HG03139 (cell line): ENCODE measurements around the gene DAW1.
"Not testable (repeated sequence)": the region's sequence is repeated elsewhere in the genome, so short reads cannot be mapped to it uniquely, and the experiment has no call there.

ENCODE experiments used
- ATAC-seq: cut with Tn5 transposase; IDR thresholded peaks from one replicate; pipeline ENCODE4 v1.9.1; 2021; ENCODE audit not compliant: unreplicated experiment

Gene DAW1, protein sequence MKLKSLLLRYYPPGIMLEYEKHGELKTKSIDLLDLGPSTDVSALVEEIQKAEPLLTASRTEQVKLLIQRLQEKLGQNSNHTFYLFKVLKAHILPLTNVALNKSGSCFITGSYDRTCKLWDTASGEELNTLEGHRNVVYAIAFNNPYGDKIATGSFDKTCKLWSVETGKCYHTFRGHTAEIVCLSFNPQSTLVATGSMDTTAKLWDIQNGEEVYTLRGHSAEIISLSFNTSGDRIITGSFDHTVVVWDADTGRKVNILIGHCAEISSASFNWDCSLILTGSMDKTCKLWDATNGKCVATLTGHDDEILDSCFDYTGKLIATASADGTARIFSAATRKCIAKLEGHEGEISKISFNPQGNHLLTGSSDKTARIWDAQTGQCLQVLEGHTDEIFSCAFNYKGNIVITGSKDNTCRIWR

DNA sequence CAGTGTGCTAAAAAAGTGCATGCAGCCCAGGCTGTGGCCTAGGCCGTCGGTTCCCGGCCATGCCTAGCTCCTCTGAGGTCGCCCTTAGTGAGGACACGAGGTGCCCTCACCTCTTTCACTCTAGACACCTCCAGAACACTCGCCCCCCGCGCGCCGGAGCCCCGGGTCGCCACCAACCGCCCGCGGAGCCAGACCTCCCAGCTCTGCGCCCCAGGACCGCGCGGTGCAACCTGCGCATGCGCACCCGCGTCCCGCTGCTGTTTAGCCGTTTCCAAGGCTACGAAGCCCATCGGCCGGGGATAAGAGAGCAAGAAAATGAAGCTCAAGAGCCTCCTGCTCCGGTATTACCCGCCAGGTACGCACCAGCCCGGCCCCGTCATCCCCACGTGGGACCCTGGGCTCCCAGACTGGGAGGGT is at the start of gene DAW1:
TSS of gene DAW1 (plus strand) at position 257 of the 417 bp plus-strand sequence. CDS start at position 316, 59 bp downstream.
- no peak for ATAC-seq

DNA sequence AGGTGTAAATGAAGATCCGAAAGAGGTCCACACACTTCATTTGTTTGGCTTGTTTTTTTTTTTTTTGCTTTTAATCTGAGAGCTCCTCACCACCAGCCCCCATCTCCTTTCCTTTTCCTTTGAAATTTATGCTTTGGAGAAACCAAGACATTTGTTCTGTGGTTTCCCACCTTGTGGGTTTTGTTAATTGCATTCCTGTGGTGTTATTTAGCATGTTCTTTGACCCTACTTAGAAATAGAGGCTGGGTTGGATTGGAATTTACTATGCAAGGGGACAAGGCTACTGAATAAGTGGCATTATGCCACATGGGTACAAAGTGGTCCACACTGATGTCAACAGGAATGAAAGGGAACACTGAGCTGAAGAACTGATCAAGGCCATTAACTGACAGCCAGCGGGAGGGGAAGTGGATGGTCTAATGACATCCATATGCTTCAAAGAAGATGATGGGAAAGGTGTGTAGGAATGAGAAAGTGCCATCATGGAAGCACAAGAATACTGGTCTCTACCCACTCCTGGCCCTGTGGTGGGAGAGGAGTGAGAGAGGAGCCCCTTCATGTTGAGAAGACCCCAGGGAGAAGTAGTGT is 48.9 kb upstream of the DAW1 start:
- no peak for ATAC-seq

GRCh38 chr2:227823922-227824321 is 47.5 kb upstream of the DAW1 start:
- ATAC-seq, result no peak

DNA sequence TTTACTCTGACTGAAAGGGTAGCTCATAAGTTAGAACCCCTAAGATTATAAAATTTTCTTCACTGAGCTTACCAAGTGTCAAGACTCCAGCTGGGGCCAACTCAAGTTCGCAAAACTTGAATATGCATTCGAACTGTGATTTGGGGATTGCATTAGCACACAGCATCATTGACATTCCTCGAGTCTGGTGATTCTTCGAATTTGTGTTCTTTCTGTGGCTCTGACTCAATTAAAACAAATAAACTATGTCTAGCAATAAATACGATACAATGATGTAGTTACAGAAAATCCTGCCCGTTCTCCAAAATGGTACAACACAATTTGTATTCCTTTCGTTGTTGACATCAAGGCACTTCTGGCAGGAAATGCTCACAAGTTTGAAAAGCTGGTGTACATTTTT is 46.7 kb upstream of the DAW1 start:
- ATAC-seq, result no peak

GRCh38 chr2:227826019-227826521 is 45.4 kb upstream of the DAW1 start:
- no peak for ATAC-seq

- no peak for ATAC-seq
These were observed 44.9 kb upstream of the DAW1 start for GRCh38 chr2:227826563-227826962.

DNA sequence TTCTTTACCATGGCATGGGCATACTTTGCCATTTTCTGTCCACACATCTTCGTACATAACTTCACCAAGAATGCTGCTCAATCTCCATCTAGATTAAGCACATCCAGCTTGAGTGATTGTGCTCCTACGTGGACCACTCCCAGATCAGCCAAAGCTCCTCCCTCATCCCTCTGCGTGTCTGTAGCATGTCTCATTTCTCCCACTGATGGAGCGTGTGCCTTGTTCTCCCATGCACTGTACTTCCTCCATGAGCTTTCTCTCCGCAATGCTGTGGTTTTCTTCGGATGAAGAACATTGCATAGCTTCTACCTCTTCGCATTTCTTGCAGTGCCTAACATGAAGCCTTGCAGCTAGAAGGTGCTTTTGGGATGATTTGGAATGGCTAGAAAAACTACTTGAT is 44.3 kb upstream of the DAW1 start:
- ATAC-seq, result no peak

DNA sequence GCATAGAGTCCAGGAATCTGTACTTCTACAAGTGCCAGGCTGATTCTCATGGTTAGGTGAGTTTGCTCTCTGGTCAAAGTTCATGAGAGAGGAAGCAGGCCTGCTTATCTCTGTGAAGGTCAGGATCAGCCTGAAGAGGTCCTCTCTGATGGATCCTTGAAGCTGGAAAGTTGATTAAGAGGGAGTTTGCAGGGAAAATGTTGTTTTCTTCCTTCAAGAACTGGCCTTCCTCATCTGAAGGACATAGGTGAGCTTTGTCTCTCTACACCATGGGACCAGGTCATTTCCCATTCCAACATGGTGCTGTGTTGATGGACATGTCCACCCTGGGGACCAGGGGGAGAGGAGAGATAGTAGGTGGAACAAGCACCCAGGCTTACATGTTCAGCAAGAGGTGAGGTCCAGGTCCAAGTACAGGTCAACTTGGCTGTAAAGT is 42.9 kb upstream of the DAW1 start:
- no peak for ATAC-seq

GRCh38 chr2:227829337-227829736 is 42.1 kb upstream of the DAW1 start:
- ATAC-seq, result no peak

DNA sequence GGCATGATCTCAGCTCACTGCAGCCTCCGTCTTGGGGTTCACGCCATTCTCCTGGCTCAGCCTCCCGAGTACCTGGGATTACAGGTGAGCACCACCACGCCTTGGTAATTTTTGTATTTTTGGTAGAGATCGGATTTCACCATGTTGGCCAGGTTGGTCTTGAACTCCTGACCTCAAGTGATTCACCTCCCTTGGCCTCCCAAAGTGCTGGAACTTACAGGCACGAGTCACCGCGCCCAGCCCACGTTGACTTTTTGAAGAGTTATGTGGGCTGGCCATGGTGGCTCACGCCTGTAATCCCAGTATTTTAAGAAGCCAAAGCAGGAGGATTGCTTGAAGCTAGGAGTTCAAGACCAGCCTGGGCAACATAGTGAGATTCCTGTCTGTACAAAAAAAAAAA is 37.0 kb upstream of the DAW1 start:
- no peak for ATAC-seq

- ATAC-seq, result no peak
These were observed 36.3 kb upstream of the DAW1 start for GRCh38 chr2:227834916-227835650.

GRCh38 chr2:227839339-227840129 is 31.9 kb upstream of the DAW1 start:
- ATAC-seq, result not testable (repeated sequence)

GRCh38 chr2:227846831-227847230 is 24.6 kb upstream of the DAW1 start:
- no peak for ATAC-seq

DNA sequence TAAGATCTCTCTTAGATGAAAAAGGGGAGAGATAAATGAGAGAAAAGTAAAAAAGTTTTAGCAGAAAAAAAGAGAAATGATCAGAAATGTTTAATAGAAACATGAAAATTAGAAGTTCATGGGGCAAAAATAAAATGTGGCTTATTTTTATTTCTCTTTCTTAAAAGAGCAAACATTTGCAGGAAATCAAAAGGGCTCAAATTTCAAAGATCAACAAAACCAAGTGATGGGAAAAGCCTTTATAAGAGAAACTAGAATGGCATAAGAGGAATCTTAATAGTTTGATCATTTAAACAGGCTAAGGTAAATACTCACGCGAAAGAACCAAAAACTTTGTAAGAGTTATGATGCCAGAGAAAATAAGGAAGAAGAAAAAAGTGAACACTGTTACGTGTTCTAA is 23.3 kb upstream of the DAW1 start:
- ATAC-seq, result no peak

DNA sequence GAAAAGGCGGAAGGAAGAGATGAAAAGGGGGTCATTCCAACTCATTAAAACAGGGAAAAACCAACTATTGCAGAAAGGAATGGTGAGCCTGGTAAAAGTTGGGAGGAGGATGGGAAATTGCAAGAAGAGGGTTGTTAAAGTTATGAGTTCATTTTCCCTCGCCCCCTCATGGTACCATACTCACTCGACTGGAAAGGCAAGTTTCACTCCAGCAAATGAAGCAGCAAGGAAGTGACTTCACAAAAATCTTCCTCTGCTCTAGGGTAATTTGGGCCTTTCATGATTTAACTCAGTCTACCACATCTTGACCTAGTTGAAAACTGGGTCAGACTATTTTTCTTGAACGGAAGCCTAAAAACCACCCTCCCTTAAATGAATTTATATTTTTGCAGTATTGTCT is 22.8 kb upstream of the DAW1 start:
- ATAC-seq, result no peak

DNA sequence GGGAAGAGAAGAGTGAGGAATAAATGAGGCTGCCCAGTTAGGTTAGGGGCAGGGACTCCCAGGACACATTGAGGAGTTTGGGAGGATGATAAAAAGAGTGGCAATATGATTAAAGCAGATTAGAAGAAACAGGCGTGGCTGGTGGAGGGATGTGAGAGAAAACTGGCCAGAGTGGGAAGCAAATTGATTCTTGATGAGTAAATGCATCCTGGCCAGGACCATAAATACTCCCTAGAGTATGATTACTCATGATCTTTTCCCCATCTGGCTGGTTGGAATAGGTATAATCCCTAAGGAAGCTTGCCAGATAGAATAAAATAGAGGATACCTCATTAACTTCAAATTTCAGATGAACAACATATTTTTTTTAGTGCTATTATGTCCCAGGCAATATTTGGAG is 21.5 kb upstream of the DAW1 start:
- ATAC-seq, result no peak

- no peak for ATAC-seq
These were observed 18.2 kb upstream of the DAW1 start for GRCh38 chr2:227853204-227853629.

GRCh38 chr2:227853765-227854271 is 17.6 kb upstream of the DAW1 start:
- ATAC-seq, result no peak

DNA sequence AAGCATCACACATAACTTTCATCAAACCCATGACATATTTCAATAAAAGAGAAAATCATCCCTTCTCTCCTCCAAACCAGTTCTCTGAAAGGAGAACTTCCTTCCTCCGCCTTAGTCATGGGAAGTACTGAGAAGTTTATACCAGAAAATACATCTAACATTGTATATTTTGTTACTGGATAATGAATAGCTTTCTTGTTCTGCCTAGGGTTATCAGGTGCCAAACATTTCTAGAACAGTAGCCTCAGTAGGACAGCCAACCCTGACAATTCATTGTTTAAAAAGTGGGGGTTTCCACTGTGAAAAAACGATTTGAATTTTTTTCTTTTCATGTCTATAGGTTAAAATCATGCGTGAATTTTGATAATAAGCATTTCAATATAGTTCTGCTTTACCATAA is 16.0 kb upstream of the DAW1 start:
- ATAC-seq, result no peak

DNA sequence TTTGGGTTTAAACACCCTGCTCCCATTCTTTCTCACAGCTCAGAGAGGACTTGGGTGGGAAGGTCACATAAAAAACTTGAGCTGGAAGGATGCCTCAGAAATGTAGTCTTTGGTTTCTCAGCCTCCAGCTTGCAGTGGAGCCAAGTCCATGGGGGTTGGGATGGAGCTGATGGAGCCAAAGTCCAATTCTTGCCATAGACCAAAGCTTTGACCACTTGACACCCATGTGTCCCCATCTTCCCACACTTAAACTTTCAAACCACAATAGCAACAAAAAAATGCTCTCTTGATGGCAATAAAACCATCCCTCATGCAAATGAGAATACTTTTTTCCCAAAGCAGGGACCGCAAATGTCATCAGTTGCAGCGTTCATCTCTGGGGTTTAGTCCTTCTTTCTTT is 14.7 kb upstream of the DAW1 start:
- no peak for ATAC-seq

- no peak for ATAC-seq
These were observed 11.2 kb upstream of the DAW1 start for GRCh38 chr2:227860221-227860641.
